GM06990 (cell line): ENCODE data around the gene RNF121.
"Not testable (repeated sequence)": the region's sequence is repeated elsewhere in the genome, so short reads cannot be mapped to it uniquely, and the experiment has no call there.

Experiments used
- DNase-seq: peaks from one replicate; pipeline ENCODE4 v3.0.0-alpha.2; 2011; ENCODE audit not compliant: insufficient read length; ENCODE audit errors: extremely low read depth
- H3K27me3 ChIP-seq: replicated peaks from 2 replicates; pipeline ENCODE4 v1.6.0; 2011; ENCODE audit warnings: low read length; ENCODE audit not compliant: control insufficient read depth, insufficient read depth
- H3K36me3 ChIP-seq: 2 replicates; pipeline ENCODE4 v1.5.1; 2011; ENCODE audit warnings: low read length; ENCODE audit not compliant: control insufficient read depth, insufficient read depth
- H3K4me3 ChIP-seq: replicated peaks from 2 replicates; pipeline ENCODE4 v1.5.1; 2011; ENCODE audit warnings: low read depth, mild to moderate bottlenecking, control low read depth, low read length
- CTCF ChIP-seq: IDR thresholded peaks from 2 replicates; pipeline ENCODE4 v1.5.1; 2011; ENCODE audit warnings: low read length, control low read depth, mild to moderate bottlenecking, inconsistent platforms; ENCODE audit not compliant: insufficient read depth, poor library complexity, severe bottlenecking

The RNF121 gene

DNA sequence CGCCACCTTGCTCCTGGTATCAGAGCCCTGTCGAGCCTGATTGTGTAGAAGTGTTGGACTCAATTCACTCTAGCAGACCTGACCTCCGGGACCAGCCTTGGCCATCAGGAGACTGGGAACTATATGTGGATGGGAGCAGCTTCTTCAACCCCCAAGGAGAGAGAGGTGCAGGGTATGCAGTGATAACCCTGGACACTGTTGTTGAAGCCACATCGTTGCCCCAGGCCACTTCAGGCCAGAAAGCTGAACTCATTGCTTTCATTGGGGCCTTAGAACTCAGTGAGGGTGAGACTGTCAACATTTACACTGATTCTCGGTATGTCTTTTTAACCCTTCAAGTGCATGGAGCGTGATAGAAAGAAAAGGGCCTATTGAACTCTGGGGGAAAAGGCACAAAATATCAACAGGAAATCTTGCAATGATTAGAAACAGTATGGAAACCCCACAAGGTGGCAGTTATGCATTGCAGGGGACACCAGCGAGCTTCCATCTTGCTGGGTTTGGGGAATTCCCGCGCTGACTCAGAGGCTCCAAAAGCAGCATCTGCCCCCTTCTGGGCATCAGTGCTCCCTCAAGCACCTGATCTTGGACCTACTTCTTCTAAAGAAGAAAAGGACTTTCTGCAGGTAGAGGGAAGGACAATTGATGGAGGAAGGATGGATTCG lies 17.4 kb upstream of the RNF121 start:
- not testable (repeated sequence) for DNase-seq, H3K36me3 ChIP-seq, H3K27me3 ChIP-seq, H3K4me3 ChIP-seq
- peak; percentile 40 for TF ChIP-seq CTCF

GRCh38 chr11:71911986-71912340 lies 16.9 kb upstream of the RNF121 start:
- H3K27me3 ChIP-seq, DNase-seq, H3K36me3 ChIP-seq, H3K4me3 ChIP-seq: not testable (repeated sequence)

DNA sequence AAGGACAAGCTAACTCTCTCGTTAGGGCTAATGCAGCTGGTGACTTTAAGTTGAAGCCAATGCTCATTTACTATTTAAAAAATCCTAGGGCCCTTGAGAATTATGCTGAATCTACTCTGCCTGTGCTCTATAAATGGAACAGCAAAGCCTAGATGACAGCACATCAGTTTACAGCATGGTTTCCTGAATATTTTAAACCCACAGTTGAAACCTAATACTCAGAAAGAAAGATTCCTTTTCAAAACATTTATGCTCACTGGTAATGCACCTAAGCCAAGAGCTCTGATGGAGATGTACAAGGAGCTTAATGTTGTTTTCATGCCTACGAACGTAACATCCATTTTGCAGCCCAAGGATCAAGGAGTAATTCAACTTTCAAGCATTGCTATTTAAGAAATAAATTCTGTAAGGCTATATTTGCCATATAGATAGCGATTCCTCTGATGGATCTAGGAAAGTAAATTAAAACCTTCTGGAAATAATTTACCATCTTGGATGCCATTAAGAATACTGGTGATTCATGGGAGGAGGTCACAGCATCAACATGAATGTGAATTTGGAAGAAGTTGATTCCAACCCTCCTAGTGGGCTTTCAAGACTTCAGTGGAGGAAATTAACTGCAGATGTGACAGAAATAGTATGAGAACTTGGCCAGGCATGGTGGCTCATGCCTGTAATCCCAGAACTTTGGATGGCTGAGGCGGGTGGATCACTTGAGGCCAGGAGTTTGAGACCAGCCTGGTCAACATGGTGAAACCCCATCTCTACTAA lies 14.9 kb upstream of the RNF121 start:
- TF ChIP-seq CTCF: no peak
- Histone ChIP-seq H3K27me3 (no peaks in the 10 kb centered on the region), H3K36me3 (peaks cover 4% of the 10 kb centered on the region; the same call in 1 of the 2 replicates), H3K4me3 (no peak overlapping the region)
- DNase-seq: no peak

DNA sequence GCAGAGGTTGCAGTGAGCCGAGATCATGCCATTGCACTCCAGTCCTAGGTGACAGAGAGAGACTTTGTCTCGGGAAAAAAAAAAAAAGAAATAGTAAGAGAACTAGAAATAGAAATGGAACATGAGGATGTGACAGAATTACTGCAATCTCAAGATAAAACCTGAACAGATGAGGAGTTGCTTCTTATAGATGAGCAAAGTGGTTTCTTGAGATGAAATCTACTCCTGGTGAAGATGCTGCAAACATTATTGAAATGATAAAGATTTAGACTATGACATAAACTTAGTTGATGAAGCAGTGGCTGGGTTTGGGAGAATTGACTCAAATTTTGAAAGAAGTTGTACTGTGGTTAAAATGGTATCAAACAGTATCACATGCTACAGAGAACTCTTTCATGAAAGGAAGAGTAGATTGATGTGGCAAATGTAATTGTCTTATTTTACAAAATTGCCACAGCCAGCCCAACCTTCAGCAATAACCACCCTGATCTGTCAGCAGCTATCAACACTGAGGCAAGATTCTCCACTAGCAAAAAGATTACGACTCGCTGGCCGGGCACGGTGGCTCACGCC lies 14.1 kb upstream of the RNF121 start:
- DNase-seq: no peak
- Histone ChIP-seq H3K4me3 (no peak overlapping the region), H3K36me3 (peaks cover 4% of the 10 kb centered on the region; the same call in 1 of the 2 replicates), H3K27me3 (no peaks in the 10 kb centered on the region)
- TF ChIP-seq CTCF: no peak

DNA sequence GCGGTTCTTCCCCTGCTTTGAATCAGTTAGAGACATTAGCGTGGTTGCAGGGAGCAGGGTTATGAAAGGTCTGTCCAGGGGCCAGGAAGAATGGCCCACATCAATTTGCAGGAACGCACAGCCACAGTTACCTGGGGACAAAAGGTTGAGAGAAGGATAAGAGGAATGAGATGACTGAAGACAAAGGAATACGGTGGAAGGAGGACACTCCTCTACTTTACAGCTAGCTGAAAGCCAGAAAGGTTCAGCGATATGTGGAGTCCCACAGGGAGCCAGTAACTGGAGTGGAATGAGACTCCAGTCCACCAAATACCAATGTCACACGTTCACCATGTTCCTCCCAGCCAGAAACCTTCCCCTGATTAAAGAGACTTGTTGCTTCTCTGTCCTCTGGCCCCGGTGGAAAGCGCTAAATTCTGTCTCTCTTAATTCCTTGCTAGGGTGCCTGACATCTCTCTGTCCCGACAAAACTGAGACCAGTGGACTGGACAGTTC lies 11.2 kb upstream of the RNF121 start:
- no peak for TF ChIP-seq CTCF
- DNase-seq: no peak
- Histone ChIP-seq H3K4me3 (no peak overlapping the region), H3K36me3 (peaks cover 6% of the 10 kb centered on the region; the same call in 1 of the 2 replicates), H3K27me3 (no peaks in the 10 kb centered on the region)

DNA sequence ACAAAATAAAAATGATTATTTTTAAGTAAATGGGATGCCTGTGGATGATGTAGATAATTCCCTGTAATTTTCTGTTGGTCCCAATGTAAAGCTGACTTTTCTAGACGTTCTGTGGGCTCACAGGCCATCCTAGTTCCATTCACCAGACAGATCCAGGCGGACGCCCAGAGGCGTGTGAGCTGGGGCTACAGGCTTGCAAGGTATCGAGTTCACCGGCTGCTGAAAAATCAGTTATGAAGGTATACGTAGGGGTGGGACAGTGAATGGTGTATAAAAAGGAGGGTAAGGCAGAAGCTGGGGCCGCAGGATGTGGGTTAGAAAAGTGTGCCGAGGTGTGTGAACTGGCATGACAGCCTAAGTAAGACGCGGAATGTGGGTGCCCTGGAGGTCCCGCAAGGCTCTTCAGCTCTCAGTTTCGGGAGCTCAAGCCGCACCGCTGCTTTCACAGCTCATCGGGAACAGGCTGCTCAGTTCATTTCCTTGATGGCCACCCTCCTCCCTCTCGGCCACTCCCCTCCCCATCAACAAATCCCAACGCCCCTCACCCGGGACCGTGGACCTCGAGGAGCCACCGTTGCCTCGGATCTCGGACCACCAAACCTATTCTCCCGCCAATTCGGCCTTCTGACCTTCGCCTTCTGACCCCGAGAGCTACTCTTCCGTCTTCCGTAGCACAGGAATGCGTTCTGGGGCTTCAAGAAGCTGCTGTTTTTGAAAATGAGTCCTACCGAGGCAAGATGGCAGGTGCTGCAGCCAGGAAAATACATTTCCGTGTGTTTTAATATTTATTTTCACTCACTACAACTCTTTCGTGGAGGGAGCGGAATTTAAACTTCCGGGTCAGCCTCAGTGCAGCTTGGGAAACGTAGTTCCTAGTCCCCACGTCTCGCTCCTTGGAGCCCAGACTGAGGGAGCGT lies 768 bp upstream of the RNF121 start, which contains the start of gene XNDC1N:
XNDC1N (minus strand) TSS at position 775 of the 917 bp plus-strand sequence. CDS start 5,241 bp downstream, outside the sequence.
- no peaks in the 10 kb centered on the region for H3K27me3 ChIP-seq
- DNase-seq: peak; percentile 85
- H3K4me3 ChIP-seq: peak within 1 kb of the TSS; percentile 76
- no peak for TF ChIP-seq CTCF
- H3K36me3 ChIP-seq: no peaks in the 10 kb centered on the region
